HG03060 (cell line): Measurements from ENCODE around the gene IFNA10.
A peak's percentile ranks its signal among the peaks of the same experiment; 100 is the strongest.
"Not testable (repeated sequence)": the region's sequence is repeated elsewhere in the genome, so short reads cannot be mapped to it uniquely, and the experiment has no call there.

Experiments
- ATAC-seq: cut with Tn5 transposase; IDR thresholded peaks from one replicate; pipeline ENCODE4 v1.9.1; 2021; ENCODE audit warnings: low read depth, moderate number of reproducible peaks; ENCODE audit not compliant: unreplicated experiment

The IFNA10 gene

GRCh38 chr9:21194867-21195776 lies 11.8 kb downstream of the IFNA10 start:
- ATAC-seq = peak; percentile 89

DNA sequence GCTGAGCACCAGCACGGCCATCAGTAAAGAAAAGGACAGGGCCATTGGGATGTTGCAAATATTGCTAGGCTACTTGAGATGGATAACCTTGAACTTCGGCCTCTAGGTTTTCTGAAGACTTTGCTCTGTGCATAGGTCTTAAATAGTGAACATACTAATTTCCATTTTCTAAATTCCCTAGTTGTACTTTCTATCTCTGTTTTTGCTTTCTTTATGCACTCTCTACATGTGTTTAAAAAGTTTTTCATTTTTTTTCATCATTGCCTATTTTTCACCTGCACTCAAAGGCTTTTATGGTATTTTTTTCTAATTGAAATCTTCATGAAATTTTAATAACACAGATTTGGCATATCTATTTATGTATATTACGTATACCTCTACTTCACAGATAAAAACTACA lies 19.5 kb downstream of the IFNA10 start, which contains the start of gene IFNA4:
TSS of gene IFNA4 (minus strand) at position 101 of the 400 bp plus-strand sequence. CDS start at position 45, 56 bp downstream.
- not testable (repeated sequence) for ATAC-seq

- peak; percentile 86 for ATAC-seq
Measured at GRCh38 chr9:21182810-21183736, 23.9 kb downstream of the IFNA10 start.

DNA sequence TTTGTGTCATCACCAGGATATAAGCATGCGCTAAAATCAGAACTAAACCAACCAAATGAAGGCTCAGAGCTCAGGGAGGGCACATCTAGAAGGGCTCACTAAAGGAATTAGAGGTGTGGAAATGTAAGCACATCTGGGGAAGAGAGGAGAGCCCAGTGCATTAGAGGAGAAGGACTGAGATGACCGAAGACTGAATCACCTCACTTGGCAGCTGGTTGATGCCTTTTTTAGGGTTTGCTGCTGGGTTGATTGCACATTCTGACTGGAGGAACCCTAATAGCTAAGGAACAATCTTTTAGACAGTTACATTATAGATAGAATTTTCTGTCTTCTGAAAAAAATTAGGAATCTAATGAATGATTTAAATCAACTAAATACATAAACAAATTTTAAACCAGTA lies 32.3 kb downstream of the IFNA10 start:
- ATAC-seq = no peak

- ATAC-seq = no peak
Measured at GRCh38 chr9:21172156-21172555, 34.8 kb downstream of the IFNA10 start.

- ATAC-seq = no peak
Measured at GRCh38 chr9:21171351-21171750, 35.6 kb downstream of the IFNA10 start.

GRCh38 chr9:21166560-21166959 lies 40.4 kb downstream of the IFNA10 start, which contains the start of gene IFNA21:
Gene IFNA21 (minus strand): TSS chr9:21166660. CDS start chr9:21166612, 48 bp downstream.
- ATAC-seq = not testable (repeated sequence)

GRCh38 chr9:21165516-21165915 lies 41.4 kb downstream of the IFNA10 start:
- no peak for ATAC-seq

DNA sequence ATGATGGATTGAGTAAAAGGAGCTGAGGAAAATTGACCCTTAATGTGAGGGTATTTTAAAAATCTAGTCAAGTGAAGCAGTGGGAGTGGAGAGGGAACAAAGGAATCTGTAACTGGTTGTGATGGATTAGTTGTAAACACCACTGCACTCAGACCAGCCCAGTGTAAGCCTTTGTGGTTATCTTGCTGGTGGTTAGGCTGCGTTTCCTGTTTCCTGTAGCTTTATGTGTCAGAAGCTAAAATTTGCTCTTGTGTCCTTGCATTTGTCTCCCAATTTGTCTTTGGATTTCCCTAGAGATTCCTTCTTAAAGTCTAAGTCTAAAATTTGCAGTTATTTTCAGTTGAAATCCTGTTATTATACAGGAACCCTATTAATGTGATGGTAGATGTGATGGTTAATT lies 46.8 kb downstream of the IFNA10 start:
- peak; percentile 77 for ATAC-seq
